Esophagus squamous epithelium (tissue), 4 donors: Measurements from ENCODE around the gene DAD1.

Source experiments
- CTCF ChIP-seq, 6 experiments: fragments of 450-650 bp in 4 of 6; fragments of 200-600 bp in 2 of 6; sonication (generic) in 2 of 6; IDR thresholded peaks; one replicate each; pipeline ENCODE4 v1.5.1; 2016 to 2019; ENCODE audit warnings: antibody characterized with exemption in 6 of 6, mild to moderate bottlenecking in 4 of 6, moderate library complexity in 4 of 6
- POLR2A ChIP-seq, 4 donors: fragments of 450-650 bp; IDR thresholded peaks; one replicate each; pipeline ENCODE4 v1.6.1; 2017; ENCODE audit warnings: antibody characterized with exemption in 4 of 4, mild to moderate bottlenecking in 4 of 4, moderate library complexity in 3 of 4

GRCh38 chr14:22534547-22534946 lies 54.5 kb downstream of the DAD1 start:
- TF ChIP-seq CTCF (IDR thresholded peaks at IDR 0.05) (no peak), POLR2A (IDR thresholded peaks at IDR 0.05) (no peak)
